Tibial nerve (tissue), 4 donors: ENCODE measurements around the gene FSTL4.

ENCODE experiments used
- EP300 ChIP-seq, 2 donors: sonication (generic); formaldehyde crosslinking; IDR thresholded peaks; one replicate each; pipeline ENCODE4 v1.6.1; 2017; ENCODE audit warnings: antibody characterized with exemption in 2 of 2, mild to moderate bottlenecking in 1 of 2
- POLR2A ChIP-seq, 2 donors: fragments of 450-650 bp; IDR thresholded peaks; one replicate each; pipeline ENCODE4 v1.6.1; 2017; ENCODE audit warnings: antibody characterized with exemption in 2 of 2, mild to moderate bottlenecking in 2 of 2, moderate library complexity in 2 of 2
- TF ChIP-seq, protein P1 (sequence below), 5 experiments: fragments of 200-600 bp in 3 of 5; fragments of 450-650 bp in 2 of 5; sonication (generic) in 3 of 5; IDR thresholded peaks; one replicate each; pipeline ENCODE4 v1.5.1; 2016 to 2019; ENCODE audit warnings: antibody characterized with exemption in 5 of 5, mild to moderate bottlenecking in 3 of 5, moderate library complexity in 2 of 5

DNA sequence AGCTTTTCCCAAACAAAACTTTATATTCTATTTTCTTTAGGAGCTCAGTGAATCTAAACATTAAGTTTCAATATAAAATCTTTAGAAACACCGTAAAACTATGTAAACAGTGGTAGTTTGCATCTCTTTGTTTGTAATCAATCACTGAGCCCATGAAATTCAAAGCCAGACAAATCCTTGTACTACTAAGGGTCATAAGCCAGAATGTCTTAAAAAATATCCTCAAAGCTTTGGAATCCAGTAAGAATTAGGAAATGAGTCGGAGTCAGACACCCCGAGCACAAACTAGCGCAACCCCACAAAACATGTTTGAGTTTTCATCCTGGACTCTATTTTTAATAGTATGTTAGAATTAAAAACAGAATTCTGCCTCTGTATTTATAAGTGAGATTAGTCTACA, 406.7 kb downstream of the FSTL4 start:
- TF ChIP-seq, protein P1, sequence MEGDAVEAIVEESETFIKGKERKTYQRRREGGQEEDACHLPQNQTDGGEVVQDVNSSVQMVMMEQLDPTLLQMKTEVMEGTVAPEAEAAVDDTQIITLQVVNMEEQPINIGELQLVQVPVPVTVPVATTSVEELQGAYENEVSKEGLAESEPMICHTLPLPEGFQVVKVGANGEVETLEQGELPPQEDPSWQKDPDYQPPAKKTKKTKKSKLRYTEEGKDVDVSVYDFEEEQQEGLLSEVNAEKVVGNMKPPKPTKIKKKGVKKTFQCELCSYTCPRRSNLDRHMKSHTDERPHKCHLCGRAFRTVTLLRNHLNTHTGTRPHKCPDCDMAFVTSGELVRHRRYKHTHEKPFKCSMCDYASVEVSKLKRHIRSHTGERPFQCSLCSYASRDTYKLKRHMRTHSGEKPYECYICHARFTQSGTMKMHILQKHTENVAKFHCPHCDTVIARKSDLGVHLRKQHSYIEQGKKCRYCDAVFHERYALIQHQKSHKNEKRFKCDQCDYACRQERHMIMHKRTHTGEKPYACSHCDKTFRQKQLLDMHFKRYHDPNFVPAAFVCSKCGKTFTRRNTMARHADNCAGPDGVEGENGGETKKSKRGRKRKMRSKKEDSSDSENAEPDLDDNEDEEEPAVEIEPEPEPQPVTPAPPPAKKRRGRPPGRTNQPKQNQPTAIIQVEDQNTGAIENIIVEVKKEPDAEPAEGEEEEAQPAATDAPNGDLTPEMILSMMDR (IDR thresholded peaks at IDR 0.05): no peak
- TF ChIP-seq POLR2A (IDR thresholded peaks at IDR 0.05) (no peak), EP300 (IDR thresholded peaks at IDR 0.05) (no peak)
